Activated T-cell treated with anti-CD3 and anti-CD28 coated beads for 1 hour (primary cell): ENCODE results near the gene OR5B21.

Experiments
- DNase-seq: peaks from one replicate; pipeline ENCODE4 v3.0.0-alpha.2; 2020; ENCODE audit warnings: low read depth

The OR5B21 gene

GRCh38 chr11:58508005-58508404 is at the start of gene OR5B21:
Gene OR5B21, minus strand, starts transcription at chr11:58508105. Its CDS starts 0 bp downstream, at chr11:58508105.
- DNase-seq, result no peak

GRCh38 chr11:58549644-58550043 is 41.7 kb upstream of the OR5B21 start:
- no peak for DNase-seq

- no peak for DNase-seq
These were observed 38.9 kb upstream of the OR5B21 start for GRCh38 chr11:58546841-58547240.

GRCh38 chr11:58531865-58532341 is 24.0 kb upstream of the OR5B21 start:
- no peak for DNase-seq

- DNase-seq, result peak; percentile 28
These were observed 22.3 kb upstream of the OR5B21 start for GRCh38 chr11:58530236-58530635.

GRCh38 chr11:58527429-58527828 is 19.5 kb upstream of the OR5B21 start:
- DNase-seq, result no peak

- DNase-seq, result no peak
These were observed 18.8 kb upstream of the OR5B21 start for GRCh38 chr11:58526721-58527120.

- no peak for DNase-seq
These were observed 17.2 kb upstream of the OR5B21 start for GRCh38 chr11:58525037-58525614.

- peak; percentile 23 for DNase-seq
These were observed 16.5 kb upstream of the OR5B21 start for GRCh38 chr11:58524232-58525036.

- DNase-seq, result no peak
These were observed 6.0 kb upstream of the OR5B21 start for GRCh38 chr11:58513747-58514367.

GRCh38 chr11:58511636-58512035 is 3.7 kb upstream of the OR5B21 start:
- no peak for DNase-seq

GRCh38 chr11:58509748-58510147 is 1.8 kb upstream of the OR5B21 start:
- no peak for DNase-seq

GRCh38 chr11:58508814-58509213 is 909 bp upstream of the OR5B21 start:
- no peak for DNase-seq

GRCh38 chr11:58507355-58507754 is 550 bp downstream of the OR5B21 start:
- no peak for DNase-seq

- DNase-seq, result no peak
These were observed 970 bp downstream of the OR5B21 start for GRCh38 chr11:58506935-58507334.

GRCh38 chr11:58505849-58506248 is 2.1 kb downstream of the OR5B21 start:
- no peak for DNase-seq

GRCh38 chr11:58504232-58504631 is 3.7 kb downstream of the OR5B21 start:
- no peak for DNase-seq

- no peak for DNase-seq
These were observed 4.5 kb downstream of the OR5B21 start for GRCh38 chr11:58503361-58503856.

- DNase-seq, result no peak
These were observed 5.9 kb downstream of the OR5B21 start for GRCh38 chr11:58502004-58502403.

GRCh38 chr11:58498464-58498863 is 9.4 kb downstream of the OR5B21 start:
- no peak for DNase-seq

- DNase-seq, result no peak
These were observed 10.0 kb downstream of the OR5B21 start for GRCh38 chr11:58497951-58498350.

GRCh38 chr11:58495906-58496305 is 12.0 kb downstream of the OR5B21 start:
- DNase-seq, result no peak

- no peak for DNase-seq
These were observed 13.8 kb downstream of the OR5B21 start for GRCh38 chr11:58494101-58494500.
